Small intestine (tissue), 7 donors: ENCODE data around the gene PRIMPOL. TPM values are rescaled to one million over a fixed set of nuclear protein-coding genes. Genes with fewer than 3 reads are reported as not detected.
"Not testable (repeated sequence)": the region's sequence is repeated elsewhere in the genome, so short reads cannot be mapped to it uniquely, and the experiment has no call there.

Source experiments
- DNase-seq, 2 donors: peaks; one replicate each; pipeline versions ENCODE4 v3.0.0 to v3.0.0-alpha.2; 2013
- FAIRE-seq: peaks from 2 replicates; lab custom pipeline; 2012; peaks lifted over from hg19 to GRCh38; lab: Jason Lieb, UNC
- H3K27ac ChIP-seq, 3 donors: one replicate each; pipeline ENCODE4 v1.5.1; 2013; ENCODE audit warnings: low read length in 2 of 3, mild to moderate bottlenecking in 2 of 3, control low read depth in 1 of 3, inconsistent platforms in 1 of 3, low read depth in 1 of 3, moderate library complexity in 1 of 3
- H3K27me3 ChIP-seq, 3 donors: one replicate each; pipeline ENCODE4 v1.6.1; 2013; ENCODE audit warnings: low read length in 3 of 3, inconsistent platforms in 1 of 3; ENCODE audit not compliant: control insufficient read depth in 3 of 3, insufficient read depth in 3 of 3
- H3K36me3 ChIP-seq, 3 donors: one replicate each; pipeline ENCODE4 v1.6.1; 2013; ENCODE audit warnings: low read length in 3 of 3, inconsistent platforms in 1 of 3, low read depth in 1 of 3, mild to moderate bottlenecking in 1 of 3, moderate library complexity in 1 of 3; ENCODE audit not compliant: control insufficient read depth in 3 of 3, insufficient read depth in 2 of 3
- H3K4me1 ChIP-seq, 3 donors: one replicate each; pipeline ENCODE4 v1.6.1; 2013; ENCODE audit warnings: low read length in 2 of 3, inconsistent platforms in 1 of 3, low read depth in 1 of 3, mild to moderate bottlenecking in 1 of 3, moderate library complexity in 1 of 3; ENCODE audit not compliant: control insufficient read depth in 3 of 3, insufficient read depth in 2 of 3
- H3K4me3 ChIP-seq, 3 donors: one replicate each; pipeline ENCODE4 v1.5.1; 2013; ENCODE audit warnings: low read length in 3 of 3, control low read depth in 1 of 3, inconsistent platforms in 1 of 3, low read depth in 1 of 3, mild to moderate bottlenecking in 1 of 3, moderate library complexity in 1 of 3
- H3K9me3 ChIP-seq, 2 donors: one replicate each; pipeline ENCODE4 v1.6.1; 2013; ENCODE audit warnings: low read depth in 1 of 2, low read length in 1 of 2; ENCODE audit not compliant: control insufficient read depth in 2 of 2, insufficient read depth in 1 of 2
- WGBS, 3 donors: extraction: QIAGEN DNeasy Blood & Tissue Kit; methylation state at CpG; one replicate each; pipeline ENCODE4 v1.1.7; 2013; 5-methylcytosine and 5-hydroxymethylcytosine counted together
- polyA plus RNA-seq, 4 donors: library from polyadenylated mRNA; stranded (reverse) in 3 of 4; unstranded in 1 of 4; fragments of 200-250 nt in 3 of 4; fragments of 120-200 nt in 1 of 4; gene quantifications; one replicate each; pipeline versions ENCODE4 v1.2.1 to v1.2.3, GENCODE V29; 2013
- donor health status: healthy with polysubstance abuse.
- donor health status: control.
- donor health status: control.
- donor health status: Bipolar disorder and iron deficiency.
- donor health status: healthy.

The PRIMPOL gene
- polyA plus RNA-seq, 4 donors: 11.8 to 27.7 (median 18.7) TPM

DNA sequence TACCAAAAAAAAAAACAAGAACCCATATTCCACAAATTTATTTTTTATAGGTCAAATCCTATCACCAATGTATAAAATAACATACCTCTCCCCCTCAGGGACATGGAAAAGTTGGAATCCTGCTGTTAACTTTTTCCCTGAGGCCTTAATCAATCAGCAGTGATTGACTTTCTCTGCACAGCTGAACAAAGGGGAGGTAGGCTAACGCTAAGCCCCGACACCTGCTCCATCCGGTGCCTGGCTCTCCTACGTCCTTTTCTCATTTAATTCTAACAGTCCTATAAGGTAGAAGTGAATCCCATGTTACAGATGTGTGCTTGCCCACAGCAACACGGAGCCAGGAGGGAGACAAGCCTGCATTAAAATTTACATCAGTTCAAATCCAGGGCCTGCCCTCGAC, 81.5 kb downstream of the PRIMPOL start:
- Histone ChIP-seq H3K36me3 (peaks cover 0 to 7% (median 0%) of the 10 kb centered on the region in 3 donors), H3K27me3 (no peaks in the 10 kb centered on the region), H3K27ac (no peak overlapping the region), H3K9me3 (no peaks in the 10 kb centered on the region), H3K4me1 (peaks cover 0 to 3% (median 0%) of the 10 kb centered on the region in 3 donors), H3K4me3 (no peak overlapping the region)
- 82 to 89% (median 85%) methylated on average over 6 of the region's 6 CpGs for WGBS, 3 donors
- no peak for FAIRE-seq
- DNase-seq: no peak

DNA sequence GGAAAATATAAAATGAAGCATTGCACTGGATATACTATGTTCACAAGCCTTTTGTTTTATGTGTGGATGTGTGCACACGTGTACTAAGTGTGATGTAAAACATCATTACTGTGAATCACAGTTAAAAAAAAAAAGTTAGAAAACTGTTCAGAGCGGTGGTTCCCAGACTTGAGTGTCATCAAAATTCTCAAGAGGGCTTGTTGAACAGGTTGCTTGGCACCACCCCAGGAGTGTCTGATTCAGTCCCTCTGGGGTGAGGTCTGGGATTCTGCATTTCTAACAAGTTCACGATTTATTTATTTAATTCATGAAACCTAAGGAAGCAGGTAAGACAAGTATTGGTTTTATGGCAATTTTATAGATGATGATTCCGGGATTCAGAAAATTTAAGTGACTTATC, 82.6 kb downstream of the PRIMPOL start:
- 32 to 54% (median 52%) methylated on average over 4 of the region's 4 CpGs for WGBS, 3 donors
- H3K36me3 ChIP-seq: peaks cover 0 to 7% (median 0%) of the 10 kb centered on the region in 3 donors
- H3K9me3 ChIP-seq: no peaks in the 10 kb centered on the region
- H3K4me3 ChIP-seq: no peak overlapping the region
- FAIRE-seq (no peak), DNase-seq (no peak)
- H3K27ac ChIP-seq: no peak overlapping the region
- no peaks in the 10 kb centered on the region for H3K27me3 ChIP-seq
- peaks cover 0 to 3% (median 0%) of the 10 kb centered on the region in 3 donors for H3K4me1 ChIP-seq

DNA sequence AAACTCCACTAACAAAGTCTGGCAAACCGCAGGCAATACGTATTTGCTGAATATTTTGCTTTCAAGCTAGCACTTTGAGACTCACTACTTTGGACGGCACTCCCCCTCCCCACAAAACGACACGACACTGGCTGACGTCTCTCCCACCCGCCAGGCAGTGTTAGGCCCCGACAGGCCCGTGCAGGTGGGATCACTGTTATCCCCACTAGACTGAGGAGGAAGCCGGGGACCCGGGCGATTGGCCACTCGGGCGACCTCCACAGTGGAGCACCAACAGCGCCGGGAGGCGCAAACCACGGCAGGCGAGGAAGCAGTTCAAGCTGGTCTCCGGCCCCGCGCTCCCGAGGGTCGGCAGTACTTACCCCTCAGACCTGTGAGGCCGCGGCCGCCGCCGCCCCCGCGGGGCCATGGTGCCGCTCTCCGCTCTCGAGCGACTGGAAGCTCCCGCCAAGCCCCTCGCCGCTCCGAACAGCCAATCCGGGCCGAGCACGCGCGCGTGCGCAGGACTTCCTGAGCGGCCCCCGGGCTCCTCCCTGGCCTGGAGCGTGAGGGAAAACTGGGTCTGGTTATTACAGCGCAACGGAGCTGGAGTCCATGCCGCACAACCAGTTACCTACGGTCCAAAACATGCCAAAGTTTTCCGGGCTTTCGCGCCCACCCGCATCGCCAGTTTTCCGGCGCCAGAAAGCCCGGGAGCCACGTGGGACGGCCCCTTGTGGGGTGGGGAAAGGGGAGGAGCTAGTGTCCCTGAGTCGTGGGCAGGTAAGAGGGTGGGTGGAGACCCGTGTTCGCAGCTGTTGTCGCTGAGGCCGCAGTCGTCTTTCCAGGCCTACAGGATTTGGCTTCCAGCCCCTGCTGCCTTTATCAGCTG, 84.4 kb downstream of the PRIMPOL start, which contains the start of gene CENPU:
Gene CENPU, minus strand, starts transcription at position 443 of the 871 bp plus-strand sequence. Its CDS starts 34 bp downstream, at position 409.
- Histone ChIP-seq H3K4me1 (peaks cover 0 to 3% (median 0%) of the 10 kb centered on the region in 3 donors), H3K27me3 (no peaks in the 10 kb centered on the region), H3K27ac (peak within 1 kb of the TSS; percentile 43 to 60 (median 55)), H3K36me3 (peaks cover 0 to 5% (median 0%) of the 10 kb centered on the region in 3 donors), H3K9me3 (no peaks in the 10 kb centered on the region), H3K4me3 (peak within 1 kb of the TSS; percentile 55 to 76 (median 74))
- DNase-seq: peak; percentile 99
- 0 to 1% (median 0%) methylated on average over 66 to 69 of the region's 69 CpGs for WGBS, 3 donors
- no peak for FAIRE-seq

DNA sequence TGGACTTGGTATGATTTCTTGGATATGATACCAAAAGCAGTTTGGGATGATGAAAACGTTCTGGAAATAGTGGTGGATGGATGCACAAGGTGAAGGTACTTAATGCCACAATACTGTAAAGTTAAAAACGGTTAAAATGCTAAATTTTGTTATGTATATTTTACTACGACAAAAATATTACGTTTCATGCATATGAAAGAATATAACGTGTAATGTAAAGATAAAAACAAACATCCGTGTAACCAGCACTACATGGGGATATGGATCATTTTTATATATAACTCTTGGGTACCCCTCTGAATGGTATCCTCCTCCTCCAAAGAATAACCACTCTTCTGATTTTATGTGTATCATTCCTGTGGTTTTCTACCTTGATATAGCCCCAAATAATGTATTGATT, 85.2 kb downstream of the PRIMPOL start:
- 36 to 42% (median 38%) methylated on average over 6 of the region's 6 CpGs for WGBS, 3 donors
- H3K27ac ChIP-seq: peak overlapping the region in 1 of 3 donors; percentile 40
- no peaks in the 10 kb centered on the region for H3K9me3 ChIP-seq
- H3K4me1 ChIP-seq: peaks cover 0 to 3% (median 0%) of the 10 kb centered on the region in 3 donors
- FAIRE-seq: no peak
- DNase-seq: no peak
- H3K36me3 ChIP-seq: peaks cover 0 to 5% (median 0%) of the 10 kb centered on the region in 3 donors
- no peaks in the 10 kb centered on the region for H3K27me3 ChIP-seq
- H3K4me3 ChIP-seq: peak overlapping the region in 1 of 3 donors; percentile 41

DNA sequence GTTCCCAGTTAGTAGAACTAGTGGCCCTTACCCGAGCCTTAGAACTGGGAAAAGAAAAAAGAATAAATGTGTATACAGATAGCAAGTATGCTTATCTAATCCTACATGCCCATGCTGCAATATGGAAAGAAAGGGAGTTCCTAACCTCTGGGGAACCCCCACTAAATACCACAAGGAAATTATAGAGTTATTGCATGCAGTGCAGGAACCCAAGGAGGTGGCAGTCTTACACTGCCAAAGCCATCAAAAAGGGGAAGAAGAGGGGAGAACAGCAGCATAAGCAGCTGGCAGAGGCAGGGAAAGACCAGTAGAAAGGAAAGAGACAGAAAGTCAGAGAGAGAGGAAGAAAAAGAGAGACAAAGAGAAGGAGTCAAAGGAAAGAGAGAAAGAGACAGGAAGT, 90.0 kb downstream of the PRIMPOL start:
- H3K4me3 ChIP-seq, H3K27me3 ChIP-seq, H3K36me3 ChIP-seq, FAIRE-seq, H3K27ac ChIP-seq, H3K4me1 ChIP-seq, DNase-seq: not testable (repeated sequence)
- H3K9me3 ChIP-seq: peaks cover 0 to 11% of the 10 kb centered on the region in 2 donors
- 58 to 65% (median 60%) methylated on average over 1 of the region's 1 CpG for WGBS, 3 donors

DNA sequence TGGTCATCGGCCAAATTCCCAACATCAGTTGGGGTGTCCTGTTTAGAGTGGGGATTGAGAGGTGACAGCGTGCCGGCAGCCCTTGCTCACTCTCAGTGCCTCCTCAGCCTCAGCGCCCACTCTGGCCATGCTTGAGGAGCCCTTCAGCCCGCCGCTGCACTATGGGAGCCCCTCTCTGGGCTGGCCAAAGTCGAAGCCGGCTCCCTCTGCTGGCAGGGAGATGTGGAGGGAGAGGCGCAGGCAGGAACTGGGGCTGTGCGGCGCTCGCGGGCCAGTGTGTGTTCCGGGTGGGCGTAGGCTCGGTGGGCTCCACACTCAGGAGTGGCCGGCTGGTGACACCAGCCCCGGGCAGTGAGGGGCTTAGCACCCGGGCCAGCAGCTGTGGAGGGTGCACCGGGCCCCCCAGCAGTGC, 91.4 kb downstream of the PRIMPOL start:
- DNase-seq (no peak), FAIRE-seq (no peak)
- peaks cover 0 to 11% of the 10 kb centered on the region in 2 donors for H3K9me3 ChIP-seq
- no peaks in the 10 kb centered on the region for H3K27me3 ChIP-seq
- no peak overlapping the region for H3K27ac ChIP-seq
- no peaks in the 10 kb centered on the region for H3K36me3 ChIP-seq
- 94 to 98% (median 96%) methylated on average over 18 to 20 of the region's 20 CpGs for WGBS, 3 donors
- H3K4me1 ChIP-seq: no peaks in the 10 kb centered on the region
- no peak overlapping the region for H3K4me3 ChIP-seq

DNA sequence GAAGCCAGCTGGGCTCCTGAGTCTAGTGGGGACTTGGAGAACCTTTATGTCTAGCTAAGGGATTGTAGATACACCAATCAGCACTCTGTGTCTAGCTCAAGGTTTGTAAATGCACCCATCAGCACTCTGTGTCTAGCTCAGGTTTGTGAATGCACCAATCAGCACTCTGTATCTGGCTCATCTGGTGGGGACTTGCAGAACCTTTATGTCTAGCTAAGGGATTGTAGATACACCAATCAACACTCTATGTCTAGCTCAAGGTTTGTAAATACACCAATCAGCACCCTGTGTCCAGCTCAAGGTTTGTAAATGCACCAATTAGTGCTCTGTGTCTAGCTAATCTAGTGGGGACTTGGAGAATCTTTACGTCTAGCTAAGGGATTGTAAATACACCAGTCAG, 92.1 kb downstream of the PRIMPOL start:
- FAIRE-seq, H3K27ac ChIP-seq, H3K4me3 ChIP-seq, H3K36me3 ChIP-seq, H3K4me1 ChIP-seq, H3K27me3 ChIP-seq, DNase-seq: not testable (repeated sequence)
- H3K9me3 ChIP-seq: peaks cover 0 to 11% of the 10 kb centered on the region in 2 donors
- 80 to 93% (median 82%) methylated on average over 1 of the region's 1 CpG for WGBS, 3 donors

DNA sequence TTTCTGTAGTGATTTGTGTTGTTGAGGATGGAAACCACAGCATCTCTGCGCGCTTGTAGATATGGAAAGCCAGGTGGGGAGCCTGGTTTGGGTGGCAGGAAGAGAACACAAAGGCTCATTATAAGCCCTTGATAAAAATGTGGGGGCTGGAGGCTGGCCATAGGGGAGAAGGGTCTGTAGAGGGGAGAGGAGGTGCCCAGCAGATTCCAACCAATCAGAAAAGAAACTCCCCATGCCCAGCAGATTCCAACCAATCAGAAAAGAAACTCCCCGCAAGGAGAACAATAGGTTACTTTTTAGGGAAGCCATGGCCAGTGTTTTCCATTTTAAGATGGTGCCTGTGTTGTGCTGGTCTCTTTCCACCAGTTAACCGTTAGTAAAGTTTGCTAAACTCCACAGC, 94.1 kb downstream of the PRIMPOL start:
- Histone ChIP-seq H3K4me3 (no peak overlapping the region), H3K9me3 (peaks cover 0 to 11% of the 10 kb centered on the region in 2 donors), H3K27ac (no peak overlapping the region), H3K36me3 (no peaks in the 10 kb centered on the region), H3K27me3 (no peaks in the 10 kb centered on the region), H3K4me1 (peaks cover 0 to 10% (median 0%) of the 10 kb centered on the region in 3 donors)
- WGBS, 3 donors: 93 to 95% (median 93%) methylated on average over 4 of the region's 4 CpGs
- no peak for FAIRE-seq
- DNase-seq: no peak
